Transverse colon (tissue), 3 donors: ENCODE results near the gene GPC6.

ENCODE experiments used
- CTCF ChIP-seq, 5 experiments: fragments of 200-600 bp in 3 of 5; fragments of 450-650 bp in 2 of 5; sonication (generic) in 3 of 5; IDR thresholded peaks; 1 replicate in 2 of 5; 2 replicates in 3 of 5; pipeline ENCODE4 v1.5.1; 2016 to 2017; ENCODE audit warnings: antibody characterized with exemption in 5 of 5, inconsistent platforms in 3 of 5, mild to moderate bottlenecking in 2 of 5, moderate library complexity in 1 of 5
- EP300 ChIP-seq: sonication (generic); formaldehyde crosslinking; IDR thresholded peaks from one replicate; pipeline ENCODE4 v1.6.1; 2017; ENCODE audit warnings: antibody characterized with exemption, low read depth
- POLR2A ChIP-seq: fragments of 450-650 bp; IDR thresholded peaks from one replicate; pipeline ENCODE4 v1.6.1; 2016; ENCODE audit warnings: antibody characterized with exemption, mild to moderate bottlenecking, moderate library complexity

- TF ChIP-seq POLR2A = no peak
- TF ChIP-seq CTCF (IDR thresholded peaks at IDR 0.05) = no peak
- no peak for TF ChIP-seq EP300
Observed at GRCh38 chr13:93941444-93941843, 714.8 kb downstream of the GPC6 start.
